HL-60/S4 treated with retinoic acid at 250 ng/mL for 4 days and 3 days (cell line): ENCODE measurements around the gene FAM210B.
"Not testable (repeated sequence)": the region's sequence is repeated elsewhere in the genome, so short reads cannot be mapped to it uniquely, and the experiment has no call there.

Experiments used
- in situ Hi-C: fragments of 300-500 bp; cut with MboI; formaldehyde crosslinking; loops from 2 replicates; pipeline ENCODE4 v1.7.0; 2022; ENCODE audit warnings: low sequenced_read_pairs

FAM210B gene

GRCh38 chr20:56391596-56392131, 32.9 kb downstream of the FAM210B start:
- in situ Hi-C loops = no loop called here

DNA sequence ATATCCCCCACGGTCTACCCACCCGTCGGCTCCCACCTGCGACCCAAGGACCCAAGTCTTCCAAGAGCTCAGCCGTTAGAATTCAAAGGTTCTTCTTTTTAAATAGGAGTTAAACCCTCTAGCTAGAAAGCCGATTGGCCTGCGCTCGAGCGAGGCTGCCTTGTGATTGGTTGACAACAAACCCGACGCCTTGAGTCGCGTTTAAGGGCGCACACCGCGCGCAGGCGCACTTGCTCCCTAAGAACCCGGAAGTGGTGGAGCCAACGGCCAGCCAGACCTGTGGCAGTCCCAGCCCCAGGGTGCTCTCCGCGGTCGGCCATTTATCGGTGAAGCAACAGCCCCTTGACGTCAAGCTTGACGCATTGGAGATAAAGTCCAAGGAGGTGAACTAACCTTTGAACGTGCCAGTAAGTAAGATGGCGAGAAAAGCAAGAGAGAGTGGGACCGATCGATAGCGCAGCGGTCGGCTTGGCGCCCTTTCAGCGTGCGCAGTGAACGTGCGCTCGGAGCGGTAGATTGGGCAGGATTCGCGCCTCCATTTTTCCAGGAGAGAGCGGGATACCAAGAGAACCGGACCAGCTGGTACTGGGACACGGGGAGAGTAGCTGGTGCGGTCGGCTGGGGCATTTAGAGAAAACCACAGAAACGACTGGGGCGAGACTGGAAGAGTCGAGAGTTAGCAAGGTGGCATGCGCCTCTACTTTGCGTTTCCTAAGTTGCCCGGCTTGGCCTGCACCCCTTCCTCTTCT, 33.5 kb downstream of the FAM210B start, which contains the start of the genes AURKA and CSTF1:
Gene AURKA, minus strand, starts transcription at position 84 of the 749 bp plus-strand sequence. CDS start 4,018 bp downstream, outside the sequence.
Gene CSTF1, plus strand, starts transcription at position 514 of the 749 bp plus-strand sequence. CDS start 2,908 bp downstream, outside the sequence.
- in situ Hi-C loops = no loop called here

- in situ Hi-C loops = no loop called here
Observed at GRCh38 chr20:56392881-56393482, 34.2 kb downstream of the FAM210B start.

DNA sequence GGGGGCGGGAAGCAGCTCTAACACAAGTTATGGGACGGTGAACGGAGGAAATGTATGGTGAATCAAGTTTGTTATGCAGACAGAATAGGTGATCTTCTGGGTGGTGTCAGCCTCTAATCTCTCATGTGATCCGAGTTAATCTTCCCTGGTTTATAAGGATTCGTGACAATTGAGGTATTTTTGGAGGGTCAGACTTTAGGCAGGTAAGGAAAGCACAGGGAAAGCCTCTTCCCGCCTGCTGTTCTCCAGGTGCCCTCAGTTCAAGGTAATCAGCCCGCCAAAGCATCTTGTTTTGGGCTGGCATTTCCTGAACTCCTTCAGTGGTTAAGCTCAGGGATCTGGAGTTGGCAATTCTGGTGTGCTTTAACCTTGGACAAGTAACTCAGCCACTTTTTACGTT, 34.9 kb downstream of the FAM210B start:
- in situ Hi-C loops = no loop called here

DNA sequence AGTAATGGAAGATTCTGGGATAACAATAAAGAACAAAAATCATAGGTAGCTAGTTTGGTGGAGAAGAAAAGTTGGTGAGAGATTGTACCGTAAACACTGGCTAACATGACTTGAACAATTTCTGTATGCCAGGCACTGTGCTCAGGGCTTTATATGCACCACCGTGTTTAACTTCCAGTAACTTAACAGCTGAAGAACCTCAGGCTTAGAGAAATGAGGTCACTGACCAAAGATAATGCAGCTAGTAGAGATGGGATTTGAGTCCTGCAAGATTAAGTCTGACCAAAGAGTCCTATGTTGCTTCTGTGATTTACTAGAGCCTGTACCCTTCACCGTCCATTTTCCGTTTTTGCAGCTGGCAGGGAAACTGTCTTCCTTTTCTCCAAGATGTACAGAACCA, 36.4 kb downstream of the FAM210B start:
- in situ Hi-C loops = no loop called here

DNA sequence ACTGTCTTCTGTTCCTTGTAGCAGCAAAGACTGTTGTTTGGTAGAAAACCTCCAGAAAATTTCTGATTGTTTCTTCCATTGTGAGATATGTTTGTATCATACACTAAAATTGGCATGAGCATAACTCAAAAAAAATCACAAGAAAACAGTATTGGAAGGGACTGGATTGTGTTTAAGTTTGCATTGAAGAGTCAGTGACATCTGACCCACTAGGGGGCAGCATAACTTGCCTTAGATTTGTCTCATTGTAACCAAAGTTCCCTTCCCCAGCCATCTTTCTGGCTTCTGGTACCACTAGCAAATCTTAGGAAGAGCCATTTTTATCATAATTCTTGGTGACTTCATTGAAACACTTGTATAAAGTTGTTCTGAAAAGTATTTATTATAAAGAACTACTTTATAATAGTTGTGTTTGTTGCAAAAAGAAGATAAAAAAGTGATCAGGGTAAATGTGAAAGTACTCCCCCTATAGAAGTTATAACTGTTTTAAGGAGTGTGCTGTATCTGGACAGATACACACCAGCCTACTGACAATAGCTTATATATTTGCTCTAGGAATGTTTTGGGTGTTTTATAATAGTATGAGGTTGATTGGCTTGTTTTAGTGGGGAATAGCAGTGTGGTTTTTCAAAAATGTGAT, 41.3 kb downstream of the FAM210B start:
- in situ Hi-C loops = no loop called here

GRCh38 chr20:56403465-56403864, 44.7 kb downstream of the FAM210B start:
- in situ Hi-C loops = no loop called here

- in situ Hi-C loops = not testable (repeated sequence)
Observed at GRCh38 chr20:56405356-56405755, 46.6 kb downstream of the FAM210B start.

- in situ Hi-C loops = no loop called here
Observed at GRCh38 chr20:56406910-56407309, 48.1 kb downstream of the FAM210B start.

DNA sequence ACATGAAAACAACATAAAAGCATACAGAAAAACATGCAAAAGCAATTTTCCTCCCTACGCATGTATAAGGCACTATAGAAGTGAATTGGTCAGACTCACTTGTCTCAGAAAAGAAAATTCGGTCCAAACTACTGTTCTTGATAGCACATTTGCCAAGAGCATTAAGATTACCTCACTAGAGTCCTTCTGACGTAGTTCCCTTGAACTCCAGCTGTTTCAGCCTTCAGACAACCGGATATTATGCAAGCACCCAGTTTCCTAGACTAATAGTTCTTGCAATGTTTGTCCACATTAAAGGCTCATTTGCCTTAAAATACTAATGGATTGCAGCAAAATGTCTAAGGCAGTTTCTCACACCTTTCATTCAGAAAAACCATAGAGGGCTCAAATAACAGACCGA, 50.7 kb downstream of the FAM210B start:
- in situ Hi-C loops = no loop called here

DNA sequence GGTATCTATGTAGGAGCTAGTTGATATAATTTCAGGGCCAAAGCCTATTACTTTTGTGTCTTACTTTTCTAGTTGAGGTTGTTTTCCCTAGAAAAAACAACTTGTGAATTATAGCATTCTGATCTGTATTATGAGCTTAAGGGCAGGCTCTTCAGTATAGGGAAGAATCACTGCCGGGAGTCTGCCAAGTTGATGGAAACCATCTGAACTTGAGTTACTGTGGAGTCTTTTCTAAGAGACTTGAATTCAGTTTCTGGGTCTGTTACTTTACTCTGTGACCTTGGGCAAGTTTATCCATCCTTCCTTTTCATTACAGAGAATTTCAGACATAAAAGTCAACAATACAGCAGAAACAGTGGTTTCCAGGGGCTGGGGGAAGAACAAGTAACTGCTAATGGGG, 51.2 kb downstream of the FAM210B start:
- in situ Hi-C loops = no loop called here

DNA sequence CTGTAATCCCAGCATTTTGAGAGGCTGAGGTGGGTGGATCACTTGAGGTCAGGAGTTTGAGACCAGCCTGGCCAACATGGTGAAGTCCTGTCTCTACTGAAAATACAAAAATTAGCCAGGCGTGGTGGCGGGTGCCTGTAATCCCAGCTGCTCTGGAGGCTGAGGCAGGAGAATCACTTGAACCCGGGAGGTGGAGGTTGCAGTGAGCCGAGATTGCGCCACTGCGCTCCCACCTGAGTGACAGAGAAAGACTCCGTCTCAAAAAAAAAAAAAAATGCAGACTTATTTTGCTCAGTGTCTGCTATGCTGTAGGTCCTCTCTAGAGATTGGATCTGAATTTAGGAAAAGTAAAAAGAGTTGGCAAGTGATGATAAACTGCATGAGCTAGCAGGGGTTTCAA, 52.5 kb downstream of the FAM210B start:
- in situ Hi-C loops = not testable (repeated sequence)

GRCh38 chr20:56411759-56412472, 53.1 kb downstream of the FAM210B start, which contains the start of gene CASS4:
CASS4 (plus strand) TSS chr20:56412260; CDS start chr20:56412459, 199 bp downstream.
- in situ Hi-C loops = no loop called here

GRCh38 chr20:56412473-56412790, 53.7 kb downstream of the FAM210B start:
- in situ Hi-C loops = no loop called here

GRCh38 chr20:56412949-56413348, 54.2 kb downstream of the FAM210B start:
- in situ Hi-C loops = no loop called here

GRCh38 chr20:56414842-56415765, 56.3 kb downstream of the FAM210B start:
- in situ Hi-C loops = no loop called here

- in situ Hi-C loops = no loop called here
Observed at GRCh38 chr20:56417402-56417801, 58.6 kb downstream of the FAM210B start.

DNA sequence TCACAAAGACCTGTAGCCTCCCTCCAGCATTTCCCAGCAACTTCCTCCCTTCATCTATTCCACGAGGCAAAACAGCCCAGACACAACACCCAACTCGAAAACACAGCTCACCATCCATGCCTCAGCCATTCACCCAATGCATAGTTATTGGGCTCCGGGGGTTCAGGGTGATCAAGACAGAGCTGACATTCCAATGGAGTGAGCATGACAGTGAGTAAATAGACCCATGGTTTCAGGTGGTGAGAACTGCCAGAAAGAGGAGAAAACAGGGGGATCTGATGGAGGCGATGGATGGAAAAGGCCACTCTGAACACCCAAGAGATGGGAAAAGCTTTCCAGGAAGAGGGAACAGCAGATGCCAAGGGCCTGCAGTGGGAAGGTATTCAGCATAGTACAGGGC, 59.1 kb downstream of the FAM210B start:
- in situ Hi-C loops = no loop called here
